Breast epithelium (tissue), 3 donors: ENCODE results near the gene NPB.

Experiments used
- CTCF ChIP-seq, 3 donors: fragments of 450-650 bp; IDR thresholded peaks; one replicate each; pipeline ENCODE4 v1.5.1; 2016 to 2017; ENCODE audit warnings: antibody characterized with exemption in 3 of 3, mild to moderate bottlenecking in 3 of 3, moderate library complexity in 3 of 3
- POLR2A ChIP-seq: fragments of 450-650 bp; IDR thresholded peaks from one replicate; pipeline ENCODE4 v1.6.1; 2016; ENCODE audit warnings: antibody characterized with exemption, mild to moderate bottlenecking, moderate library complexity
- POLR2AphosphoS5 ChIP-seq, 3 donors: sonication (generic); formaldehyde crosslinking; IDR thresholded peaks; one replicate each; pipeline ENCODE4 v1.6.1; 2017; ENCODE audit warnings: antibody characterized with exemption in 3 of 3

GRCh38 chr17:81906476-81907218 lies 4.6 kb downstream of the NPB start:
- no peak for TF ChIP-seq CTCF (IDR thresholded peaks at IDR 0.05)
- no peak for TF ChIP-seq POLR2AphosphoS5 (IDR thresholded peaks at IDR 0.05)
- TF ChIP-seq POLR2A = no peak
